Natural killer cell (primary cell): ENCODE measurements around the gene TEAD4. TPM values are rescaled to one million over a fixed set of nuclear protein-coding genes. Genes with fewer than 3 reads are reported as not detected.

Source experiments
- ATAC-seq, 3 donors: fragments of 150-1000 bp in 2 of 3; fragments of 200-7000 bp in 1 of 3; cut with Tn5 transposase; 1 replicate in 1 of 3; 2 replicates in 2 of 3; pipeline ENCODE4 v1.10.0; 2021; ENCODE audit warnings: mild to moderate bottlenecking in 2 of 3, moderate library complexity in 2 of 3
- DNase-seq, 2 donors: peaks; one replicate each; pipeline versions ENCODE4 v3.0.0 to v3.0.0-alpha.2; 2013 to 2021; ENCODE audit warnings: mixed read lengths in 1 of 2
- H3K27ac ChIP-seq: one replicate; pipeline ENCODE4 v1.5.1; 2013; ENCODE audit warnings: mild to moderate bottlenecking, low read length
- H3K27me3 ChIP-seq: one replicate; pipeline ENCODE4 v1.6.1; 2013; ENCODE audit warnings: low read length; ENCODE audit not compliant: control insufficient read depth, insufficient read depth
- H3K36me3 ChIP-seq: one replicate; pipeline ENCODE4 v1.6.1; 2013; ENCODE audit warnings: low read length; ENCODE audit not compliant: control insufficient read depth, insufficient read depth
- H3K4me1 ChIP-seq: one replicate; pipeline ENCODE4 v1.6.1; 2013; ENCODE audit warnings: low read length; ENCODE audit not compliant: control insufficient read depth, insufficient read depth
- H3K4me3 ChIP-seq: one replicate; pipeline ENCODE4 v1.5.1; 2013; ENCODE audit warnings: low read length
- H3K9me3 ChIP-seq: one replicate; pipeline ENCODE4 v1.6.1; 2013; ENCODE audit warnings: low read length; ENCODE audit not compliant: control insufficient read depth, insufficient read depth
- H3K27ac Mint-ChIP-seq, 2 donors: one replicate each; pipeline ENCODE4 v1.8.0; 2022; ENCODE audit warnings: mild to moderate bottlenecking in 2 of 2, mixed read lengths in 2 of 2, moderate library complexity in 1 of 2
- H3K27me3 Mint-ChIP-seq, 2 donors: one replicate each; pipeline ENCODE4 v1.8.0; 2022; ENCODE audit warnings: low read depth in 2 of 2, mixed read lengths in 2 of 2
- H3K36me3 Mint-ChIP-seq: one replicate; pipeline ENCODE4 v1.8.0; 2022; ENCODE audit warnings: mixed read lengths
- H3K4me1 Mint-ChIP-seq, 2 donors: one replicate each; pipeline ENCODE4 v1.8.0; 2022; ENCODE audit warnings: mixed read lengths in 2 of 2
- H3K4me3 Mint-ChIP-seq: one replicate; pipeline ENCODE4 v1.8.0; 2022; ENCODE audit warnings: mild to moderate bottlenecking, moderate library complexity, mixed read lengths
- H3K9me3 Mint-ChIP-seq, 2 donors: one replicate each; pipeline ENCODE4 v1.8.0; 2022; ENCODE audit warnings: mixed read lengths in 2 of 2
- WGBS: methylation state at CpG from one replicate; pipeline ENCODE4 v1.1.7; 2013; ENCODE audit warnings: missing lambda C conversion rate; ENCODE audit not compliant: insufficient coverage; 5-methylcytosine and 5-hydroxymethylcytosine counted together
- intact Hi-C: fragments of 100-400 bp; cut with micrococcal nuclease; formaldehyde crosslinking; loops from one replicate; pipeline ENCODE4 v1.14.2; 2022
- total RNA-seq, 4 donors: library from RNA; stranded (reverse); fragments of 120-200 nt in 1 of 4; gene quantifications; one replicate each; pipeline versions ENCODE4 v1.2.3 to v1.2.4, GENCODE V29; 2013 to 2022
- TF ChIP-seq, protein P1 (sequence below): fragments of 200-600 bp; IDR thresholded peaks from one replicate; pipeline ENCODE4 v1.8.0; 2022; ENCODE audit warnings: antibody characterized with exemption

The TEAD4 gene
- total RNA-seq, 3 donors from 2014 or later (not counting 1 experiment from before 2014, with no cell fraction given): not detected

DNA sequence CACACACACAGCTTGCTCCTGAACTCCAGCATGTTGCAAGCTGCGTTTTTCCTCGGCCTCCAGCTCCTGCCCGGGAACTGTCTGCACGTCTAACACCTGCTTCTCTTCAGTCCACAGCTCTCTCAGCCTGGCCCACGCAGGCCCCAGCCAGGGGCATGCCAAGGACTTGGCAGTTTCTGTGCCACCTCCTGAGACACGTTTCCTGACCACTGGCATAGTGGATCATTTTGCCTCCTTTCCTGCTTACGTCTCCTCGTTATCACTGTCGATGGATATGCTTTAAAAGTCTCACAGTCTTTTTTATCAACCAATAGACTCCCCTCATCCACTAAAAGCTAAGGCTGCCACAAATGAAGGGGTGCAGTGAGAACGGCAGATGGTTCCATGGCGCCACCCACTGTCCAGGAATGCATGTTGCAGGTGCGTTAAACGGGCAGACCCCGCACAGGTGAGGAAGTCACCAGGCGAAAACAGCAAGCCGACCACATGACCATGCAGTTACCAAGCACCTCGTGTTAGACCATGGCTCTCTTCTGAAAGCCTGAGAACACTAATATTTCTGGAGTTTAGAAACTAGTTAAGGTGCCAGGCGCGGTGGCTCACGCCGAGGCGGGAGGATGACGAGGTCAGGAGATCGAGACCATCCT, 14.7 kb upstream of the TEAD4 start:
- no peak overlapping the region for H3K4me3 ChIP-seq
- H3K36me3 ChIP-seq: no peaks in the 10 kb centered on the region
- peak; percentile 40 to 67 (median 47) for ATAC-seq
- Mint-ChIP-seq H3K9me3 (no peaks in the 10 kb centered on the region), H3K27me3 (peaks cover 2 to 5% of the 10 kb centered on the region in 2 donors), H3K36me3 (no peaks in the 10 kb centered on the region), H3K27ac (no peak overlapping the region), H3K4me1 (no peaks in the 10 kb centered on the region), H3K4me3 (no peak overlapping the region)
- WGBS: 39% methylated on average over 24 of the region's 24 CpGs
- peak in 1 of 2 donors; percentile 65 for DNase-seq
- H3K4me1 ChIP-seq: peaks cover 5% of the 10 kb centered on the region
- H3K27ac ChIP-seq: no peak overlapping the region
- TF ChIP-seq, protein P1, sequence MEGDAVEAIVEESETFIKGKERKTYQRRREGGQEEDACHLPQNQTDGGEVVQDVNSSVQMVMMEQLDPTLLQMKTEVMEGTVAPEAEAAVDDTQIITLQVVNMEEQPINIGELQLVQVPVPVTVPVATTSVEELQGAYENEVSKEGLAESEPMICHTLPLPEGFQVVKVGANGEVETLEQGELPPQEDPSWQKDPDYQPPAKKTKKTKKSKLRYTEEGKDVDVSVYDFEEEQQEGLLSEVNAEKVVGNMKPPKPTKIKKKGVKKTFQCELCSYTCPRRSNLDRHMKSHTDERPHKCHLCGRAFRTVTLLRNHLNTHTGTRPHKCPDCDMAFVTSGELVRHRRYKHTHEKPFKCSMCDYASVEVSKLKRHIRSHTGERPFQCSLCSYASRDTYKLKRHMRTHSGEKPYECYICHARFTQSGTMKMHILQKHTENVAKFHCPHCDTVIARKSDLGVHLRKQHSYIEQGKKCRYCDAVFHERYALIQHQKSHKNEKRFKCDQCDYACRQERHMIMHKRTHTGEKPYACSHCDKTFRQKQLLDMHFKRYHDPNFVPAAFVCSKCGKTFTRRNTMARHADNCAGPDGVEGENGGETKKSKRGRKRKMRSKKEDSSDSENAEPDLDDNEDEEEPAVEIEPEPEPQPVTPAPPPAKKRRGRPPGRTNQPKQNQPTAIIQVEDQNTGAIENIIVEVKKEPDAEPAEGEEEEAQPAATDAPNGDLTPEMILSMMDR: peak; percentile 45
- H3K9me3 ChIP-seq: no peaks in the 10 kb centered on the region
- H3K27me3 ChIP-seq: peaks cover 2% of the 10 kb centered on the region
- intact Hi-C loops: no loop called here

DNA sequence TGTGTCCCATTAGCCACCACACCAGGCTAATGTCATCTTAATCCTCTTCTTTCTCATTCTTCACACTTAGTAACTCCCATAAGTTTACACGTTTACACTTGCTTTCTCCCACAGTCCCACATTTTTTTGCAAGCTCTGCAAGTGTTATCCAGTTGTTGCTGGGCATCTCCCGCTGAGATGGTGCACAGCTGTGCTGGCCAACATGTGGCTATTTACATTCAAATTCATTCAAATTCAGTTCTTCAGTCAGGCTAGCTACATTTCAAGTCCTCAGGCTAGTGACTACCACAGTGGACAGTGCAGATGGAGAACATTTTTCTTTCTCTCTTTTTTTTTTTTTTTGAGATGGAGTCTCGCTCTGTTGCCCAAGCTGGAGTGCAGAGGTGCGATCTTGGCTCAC, 9.8 kb upstream of the TEAD4 start:
- Histone ChIP-seq H3K4me3 (no peak overlapping the region), H3K4me1 (peaks cover 5% of the 10 kb centered on the region), H3K27me3 (peaks cover 2% of the 10 kb centered on the region), H3K27ac (no peak overlapping the region), H3K36me3 (no peaks in the 10 kb centered on the region), H3K9me3 (no peaks in the 10 kb centered on the region)
- Mint-ChIP-seq H3K9me3 (no peaks in the 10 kb centered on the region), H3K27ac (no peak overlapping the region), H3K36me3 (no peaks in the 10 kb centered on the region), H3K4me3 (no peak overlapping the region), H3K27me3 (peaks cover 2 to 8% of the 10 kb centered on the region in 2 donors), H3K4me1 (no peaks in the 10 kb centered on the region)
- 87% methylated on average over 4 of the region's 4 CpGs for WGBS
- ATAC-seq (no peak), DNase-seq (no peak)
- intact Hi-C loops: no loop called here
- TF ChIP-seq, protein P1: no peak

DNA sequence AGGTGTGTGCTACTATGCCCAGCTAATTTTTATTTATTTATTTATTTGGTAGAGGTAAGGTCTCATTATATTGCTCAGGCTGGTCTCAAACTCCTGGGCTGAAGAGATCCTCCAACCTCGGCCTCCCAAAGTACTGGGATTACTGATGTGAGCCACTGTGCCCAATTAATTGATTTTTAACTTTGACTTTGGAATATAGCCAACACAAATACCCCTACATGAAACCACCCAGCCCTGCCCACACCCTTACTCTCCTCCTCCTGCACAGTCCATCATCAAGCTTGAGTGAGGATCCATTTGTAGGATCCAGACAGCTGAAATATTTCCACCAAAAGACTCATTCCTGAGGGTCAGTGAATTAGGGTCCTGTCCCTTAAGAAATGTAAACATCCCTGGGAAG, 3.3 kb upstream of the TEAD4 start:
- no peak overlapping the region for H3K4me3 Mint-ChIP-seq
- TF ChIP-seq, protein P1: no peak
- peaks cover 0 to 6% of the 10 kb centered on the region in 2 donors for H3K4me1 Mint-ChIP-seq
- H3K36me3 ChIP-seq: no peaks in the 10 kb centered on the region
- ATAC-seq (no peak), DNase-seq (no peak)
- no peaks in the 10 kb centered on the region for H3K9me3 Mint-ChIP-seq
- intact Hi-C loops: no loop called here
- H3K9me3 ChIP-seq: no peaks in the 10 kb centered on the region
- H3K4me1 ChIP-seq: peaks cover 7% of the 10 kb centered on the region
- no peak overlapping the region for H3K4me3 ChIP-seq
- no peak overlapping the region for H3K27ac ChIP-seq
- H3K27me3 Mint-ChIP-seq: peaks cover 32 to 35% of the 10 kb centered on the region in 2 donors
- peaks cover 4% of the 10 kb centered on the region for H3K27me3 ChIP-seq
- no peaks in the 10 kb centered on the region for H3K36me3 Mint-ChIP-seq
- no peak overlapping the region for H3K27ac Mint-ChIP-seq
- 73% methylated on average over 1 of the region's 1 CpG for WGBS
